ENCODE data around the gene KDM4E. TPM values are rescaled to one million over a fixed set of nuclear protein-coding genes. Genes with fewer than 3 reads are reported as not detected.

Gene KDM4E
- not detected for total RNA-seq

- DNase-seq (ENCODE audit: low spot score in 2 of 2), result no peak
- H3K4me1 ChIP-seq, result no peaks in the 10 kb centered on the region
- H3K27me3 ChIP-seq, result no peaks in the 10 kb centered on the region
- no peak within 1 kb of the TSS for H3K27ac ChIP-seq
- no peak within 1 kb of the TSS for H3K4me3 ChIP-seq
- TF ChIP-seq, protein P1, sequence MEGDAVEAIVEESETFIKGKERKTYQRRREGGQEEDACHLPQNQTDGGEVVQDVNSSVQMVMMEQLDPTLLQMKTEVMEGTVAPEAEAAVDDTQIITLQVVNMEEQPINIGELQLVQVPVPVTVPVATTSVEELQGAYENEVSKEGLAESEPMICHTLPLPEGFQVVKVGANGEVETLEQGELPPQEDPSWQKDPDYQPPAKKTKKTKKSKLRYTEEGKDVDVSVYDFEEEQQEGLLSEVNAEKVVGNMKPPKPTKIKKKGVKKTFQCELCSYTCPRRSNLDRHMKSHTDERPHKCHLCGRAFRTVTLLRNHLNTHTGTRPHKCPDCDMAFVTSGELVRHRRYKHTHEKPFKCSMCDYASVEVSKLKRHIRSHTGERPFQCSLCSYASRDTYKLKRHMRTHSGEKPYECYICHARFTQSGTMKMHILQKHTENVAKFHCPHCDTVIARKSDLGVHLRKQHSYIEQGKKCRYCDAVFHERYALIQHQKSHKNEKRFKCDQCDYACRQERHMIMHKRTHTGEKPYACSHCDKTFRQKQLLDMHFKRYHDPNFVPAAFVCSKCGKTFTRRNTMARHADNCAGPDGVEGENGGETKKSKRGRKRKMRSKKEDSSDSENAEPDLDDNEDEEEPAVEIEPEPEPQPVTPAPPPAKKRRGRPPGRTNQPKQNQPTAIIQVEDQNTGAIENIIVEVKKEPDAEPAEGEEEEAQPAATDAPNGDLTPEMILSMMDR (IDR thresholded peaks at IDR 0.05), result no peak
- H3K9me3 ChIP-seq, result no peaks in the 10 kb centered on the region
- intact Hi-C loops (cut with DNase I), result no loop called here
- no peaks in the 10 kb centered on the region for H3K36me3 ChIP-seq
Observed at GRCh38 chr11:95024958-95025357, at the start of gene KDM4E. Gene KDM4E (plus strand): TSS chr11:95025258. CDS start chr11:95025558, 300 bp downstream.

- intact Hi-C loops (cut with DNase I), result loop anchor here (10.0 kb wide), 1 partner anchor 211 kb away; the partner anchor contains the start of gene AMOTL1
- TF ChIP-seq, protein P1 (IDR thresholded peaks at IDR 0.05), result no peak
- no peaks in the 10 kb centered on the region for H3K27me3 ChIP-seq
Observed at GRCh38 chr11:94975599-94975998, 49.5 kb upstream of the KDM4E start.

GRCh38 chr11:94987378-94987777, 37.7 kb upstream of the KDM4E start:
- no peak overlapping the region for H3K27ac ChIP-seq
- DNase-seq (ENCODE audit: low spot score in 2 of 2), result no peak
- H3K36me3 ChIP-seq, result no peaks in the 10 kb centered on the region
- H3K27me3 ChIP-seq, result no peaks in the 10 kb centered on the region
- H3K4me3 ChIP-seq, result no peak overlapping the region
- no peaks in the 10 kb centered on the region for H3K9me3 ChIP-seq
- no peaks in the 10 kb centered on the region for H3K4me1 ChIP-seq
- TF ChIP-seq, protein P1 (IDR thresholded peaks at IDR 0.05), result no peak
- intact Hi-C loops (cut with DNase I), result no loop called here

More at GRCh38 chr11:94975599-94975998, 49.5 kb upstream of the KDM4E start:
- Histone ChIP-seq H3K27ac (no peak overlapping the region), H3K9me3 (no peaks in the 10 kb centered on the region), H3K36me3 (peaks cover 9 to 11% of the 10 kb centered on the region in 2 donors), H3K4me3 (no peak overlapping the region), H3K4me1 (peaks cover 0 to 8% of the 10 kb centered on the region in 2 donors)
- no peak for DNase-seq (ENCODE audit: low spot score in 2 of 2)

- Histone ChIP-seq H3K27me3 (no peaks in the 10 kb centered on the region), H3K36me3 (no peaks in the 10 kb centered on the region), H3K4me3 (no peak overlapping the region), H3K27ac (no peak overlapping the region), H3K4me1 (no peaks in the 10 kb centered on the region), H3K9me3 (no peaks in the 10 kb centered on the region)
- TF ChIP-seq, protein P1 (IDR thresholded peaks at IDR 0.05), result no peak
- DNase-seq (ENCODE audit: low spot score in 2 of 2), result no peak
- intact Hi-C loops (cut with DNase I), result no loop called here
Observed at GRCh38 chr11:94988748-94989147, 36.3 kb upstream of the KDM4E start.

DNA sequence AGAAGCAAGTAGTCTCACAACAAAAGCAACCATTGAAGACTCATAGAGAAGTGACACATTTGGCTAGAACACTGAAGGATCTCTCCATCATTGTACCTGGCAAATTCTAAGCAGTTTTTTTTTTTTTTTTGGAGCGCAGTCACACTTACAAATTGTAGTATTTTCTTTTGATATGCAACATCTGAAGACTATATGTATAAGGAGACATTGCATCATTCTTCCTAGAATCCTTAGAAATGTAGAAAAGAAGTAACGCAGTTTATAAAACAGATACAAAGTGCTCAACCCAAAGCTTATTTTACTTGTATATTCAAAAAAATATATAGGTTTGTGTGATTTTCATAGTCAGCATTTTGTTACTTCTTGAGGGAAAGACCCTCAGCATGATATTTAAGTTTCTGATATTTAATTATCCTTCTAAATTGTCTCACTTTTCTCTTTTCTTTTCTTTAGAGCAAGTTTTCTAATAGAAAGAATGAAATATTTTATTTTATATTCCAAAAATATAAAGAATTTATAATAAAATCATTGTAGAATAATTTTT, 31.6 kb upstream of the KDM4E start:
- intact Hi-C loops (cut with DNase I), result no loop called here
- TF ChIP-seq, protein P1 (IDR thresholded peaks at IDR 0.05), result no peak

GRCh38 chr11:94997437-94997836, 27.6 kb upstream of the KDM4E start:
- no peaks in the 10 kb centered on the region for H3K4me1 ChIP-seq
- TF ChIP-seq, protein P1 (IDR thresholded peaks at IDR 0.05), result no peak
- H3K27ac ChIP-seq, result no peak overlapping the region
- H3K36me3 ChIP-seq, result peaks cover 0 to 3% of the 10 kb centered on the region in 2 donors
- H3K27me3 ChIP-seq, result no peaks in the 10 kb centered on the region
- no peaks in the 10 kb centered on the region for H3K9me3 ChIP-seq
- no peak for DNase-seq (ENCODE audit: low spot score in 2 of 2)
- no peak overlapping the region for H3K4me3 ChIP-seq
- intact Hi-C loops (cut with DNase I), result no loop called here

More for the DNA sequence above, 31.6 kb upstream of the KDM4E start:
- H3K27me3 ChIP-seq, result no peaks in the 10 kb centered on the region
- no peak for DNase-seq (ENCODE audit: low spot score in 2 of 2)
- H3K9me3 ChIP-seq, result no peaks in the 10 kb centered on the region
- H3K36me3 ChIP-seq, result no peaks in the 10 kb centered on the region
- no peak overlapping the region for H3K4me3 ChIP-seq
- no peaks in the 10 kb centered on the region for H3K4me1 ChIP-seq
- no peak overlapping the region for H3K27ac ChIP-seq

Data from ascending aorta (tissue), 2 donors.